Measurements from ENCODE around the gene LRRC61. TPM values are rescaled to one million over a fixed set of nuclear protein-coding genes. Genes with fewer than 3 reads are reported as not detected.

The LRRC61 gene
- total and polyA plus RNA-seq, 10 donors, result 4.2 to 21.7 (median 11.4) TPM

DNA sequence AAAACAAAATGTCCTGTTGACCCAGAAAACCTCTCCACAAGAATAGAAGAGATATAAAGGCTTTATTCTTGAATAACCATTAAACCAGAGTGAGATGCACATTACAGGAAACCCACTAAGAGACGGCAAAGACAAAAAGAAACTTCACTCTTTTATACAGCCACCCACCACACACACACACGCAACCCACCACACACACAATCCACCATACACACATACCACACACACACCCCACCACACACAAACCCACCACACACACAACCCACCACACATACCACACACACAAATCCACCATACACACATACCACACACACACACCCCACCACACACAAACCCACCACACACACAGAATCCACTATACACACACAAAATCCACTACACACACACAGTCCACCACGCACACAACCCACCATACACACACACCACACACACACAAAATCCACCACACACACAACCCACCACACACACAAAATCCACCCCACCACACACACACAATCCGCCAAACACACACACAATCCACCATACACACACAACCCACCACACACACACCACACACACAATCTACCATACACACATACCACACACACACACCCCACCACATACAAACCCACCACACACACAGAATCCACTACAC is 36.0 kb downstream of the LRRC61 start:
- TF ChIP-seq, protein P1, sequence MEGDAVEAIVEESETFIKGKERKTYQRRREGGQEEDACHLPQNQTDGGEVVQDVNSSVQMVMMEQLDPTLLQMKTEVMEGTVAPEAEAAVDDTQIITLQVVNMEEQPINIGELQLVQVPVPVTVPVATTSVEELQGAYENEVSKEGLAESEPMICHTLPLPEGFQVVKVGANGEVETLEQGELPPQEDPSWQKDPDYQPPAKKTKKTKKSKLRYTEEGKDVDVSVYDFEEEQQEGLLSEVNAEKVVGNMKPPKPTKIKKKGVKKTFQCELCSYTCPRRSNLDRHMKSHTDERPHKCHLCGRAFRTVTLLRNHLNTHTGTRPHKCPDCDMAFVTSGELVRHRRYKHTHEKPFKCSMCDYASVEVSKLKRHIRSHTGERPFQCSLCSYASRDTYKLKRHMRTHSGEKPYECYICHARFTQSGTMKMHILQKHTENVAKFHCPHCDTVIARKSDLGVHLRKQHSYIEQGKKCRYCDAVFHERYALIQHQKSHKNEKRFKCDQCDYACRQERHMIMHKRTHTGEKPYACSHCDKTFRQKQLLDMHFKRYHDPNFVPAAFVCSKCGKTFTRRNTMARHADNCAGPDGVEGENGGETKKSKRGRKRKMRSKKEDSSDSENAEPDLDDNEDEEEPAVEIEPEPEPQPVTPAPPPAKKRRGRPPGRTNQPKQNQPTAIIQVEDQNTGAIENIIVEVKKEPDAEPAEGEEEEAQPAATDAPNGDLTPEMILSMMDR (IDR thresholded peaks at IDR 0.05 in 8 of 11, conservative IDR thresholded peaks at IDR 0.05 in 3 of 11), result no peak
- TF ChIP-seq POLR2AphosphoS5 (IDR thresholded peaks at IDR 0.05) (no peak), POLR2A (IDR thresholded peaks at IDR 0.05) (no peak)
- intact Hi-C loops (cut with DNase I; ENCODE audit: low total_unique reads), result no loop called here
- DNase-seq, result no peak
- H3K4me1 ChIP-seq, result peaks cover 6 to 66% (median 31%) of the 10 kb centered on the region in 6 donors
- WGBS, 5 donors, result 75 to 84% (median 80%) methylated on average over 4 of the region's 4 CpGs
- no peak overlapping the region for H3K4me3 ChIP-seq
- H3K9me3 ChIP-seq, result no peaks in the 10 kb centered on the region
- H3K27ac ChIP-seq, result peak overlapping the region in 3 of 8 donors; percentile 33 to 58 (median 43)
- no peaks in the 10 kb centered on the region for H3K27me3 ChIP-seq (replicated peaks in 1 of 7)
- H3K36me3 ChIP-seq, result no peaks in the 10 kb centered on the region

- H3K27me3 ChIP-seq (replicated peaks in 1 of 7), result no peaks in the 10 kb centered on the region
- H3K36me3 ChIP-seq, result no peaks in the 10 kb centered on the region
- no peak for DNase-seq
- H3K27ac ChIP-seq, result peak overlapping the region in 1 of 8 donors; percentile 33
- peaks cover 9 to 73% (median 37%) of the 10 kb centered on the region in 6 donors for H3K4me1 ChIP-seq
- 89 to 99% (median 98%) methylated on average over 2 of the region's 2 CpGs for WGBS, 5 donors
- no peak overlapping the region for H3K4me3 ChIP-seq
- no peak for TF ChIP-seq POLR2AphosphoS5 (IDR thresholded peaks at IDR 0.05)
- TF ChIP-seq POLR2A (IDR thresholded peaks at IDR 0.05), result no peak
- TF ChIP-seq, protein P1 (IDR thresholded peaks at IDR 0.05 in 8 of 11, conservative IDR thresholded peaks at IDR 0.05 in 3 of 11), result no peak
- no peaks in the 10 kb centered on the region for H3K9me3 ChIP-seq
- intact Hi-C loops (cut with DNase I; ENCODE audit: low total_unique reads), result no loop called here
Measured at GRCh38 chr7:150359622-150360362, 36.6 kb downstream of the LRRC61 start.

GRCh38 chr7:150360363-150361058 is 37.4 kb downstream of the LRRC61 start:
- WGBS, 5 donors, result 80 to 92% (median 90%) methylated on average over 5 of the region's 5 CpGs
- peaks cover 9 to 76% (median 42%) of the 10 kb centered on the region in 6 donors for H3K4me1 ChIP-seq

More at GRCh38 chr7:150360363-150361058, 37.4 kb downstream of the LRRC61 start:
- no peak for DNase-seq
- TF ChIP-seq, protein P1 (IDR thresholded peaks at IDR 0.05 in 8 of 11, conservative IDR thresholded peaks at IDR 0.05 in 3 of 11), result no peak
- no peak for TF ChIP-seq POLR2A (IDR thresholded peaks at IDR 0.05)
- TF ChIP-seq POLR2AphosphoS5 (IDR thresholded peaks at IDR 0.05), result no peak
- Histone ChIP-seq H3K4me3 (no peak overlapping the region), H3K36me3 (no peaks in the 10 kb centered on the region), H3K27ac (no peak overlapping the region), H3K9me3 (no peaks in the 10 kb centered on the region), H3K27me3 (replicated peaks in 1 of 7) (no peaks in the 10 kb centered on the region)
- intact Hi-C loops (cut with DNase I; ENCODE audit: low total_unique reads), result no loop called here
